NOMO-1 (cell line): Measurements from ENCODE around the gene PTPRQ.

ENCODE experiments used
- DNase-seq, 2 experiments: peaks; one replicate each; lab custom pipeline; 2025; ENCODE audit not compliant: unreplicated experiment in 2 of 2; lab: John Stamatoyannopoulos, UW

The PTPRQ gene

GRCh38 chr12:80697270-80697887 lies 253.3 kb downstream of the PTPRQ start:
- no peak for DNase-seq

GRCh38 chr12:80698256-80698655 lies 254.2 kb downstream of the PTPRQ start:
- DNase-seq = no peak

- DNase-seq = peak in 1 of 2 experiments; percentile 15
These were observed 255.0 kb downstream of the PTPRQ start for GRCh38 chr12:80698847-80699542.

GRCh38 chr12:80700327-80700726 lies 256.3 kb downstream of the PTPRQ start:
- DNase-seq = no peak

- no peak for DNase-seq
These were observed 257.4 kb downstream of the PTPRQ start for GRCh38 chr12:80701388-80701787.

GRCh38 chr12:80702889-80703805 lies 259.1 kb downstream of the PTPRQ start:
- DNase-seq = peak in 1 of 2 experiments; percentile 29

GRCh38 chr12:80704420-80704819 lies 260.4 kb downstream of the PTPRQ start:
- DNase-seq = no peak

- no peak for DNase-seq
These were observed 263.2 kb downstream of the PTPRQ start, which contains the start of gene MYF6 for GRCh38 chr12:80707126-80707829. MYF6 (plus strand) TSS chr12:80707634; CDS start chr12:80707720, 86 bp downstream.

GRCh38 chr12:80707830-80708258 lies 263.8 kb downstream of the PTPRQ start:
- DNase-seq = no peak

- no peak for DNase-seq
These were observed 264.4 kb downstream of the PTPRQ start for GRCh38 chr12:80708259-80708974.

GRCh38 chr12:80708975-80709328 lies 264.9 kb downstream of the PTPRQ start:
- peak; percentile 25 to 32 for DNase-seq

- DNase-seq = no peak
These were observed 266.0 kb downstream of the PTPRQ start for GRCh38 chr12:80709811-80710726.

GRCh38 chr12:80710727-80711449 lies 266.9 kb downstream of the PTPRQ start:
- no peak for DNase-seq

GRCh38 chr12:80711866-80712265 lies 267.8 kb downstream of the PTPRQ start:
- no peak for DNase-seq

- no peak for DNase-seq
These were observed 268.8 kb downstream of the PTPRQ start for GRCh38 chr12:80712866-80713265.

GRCh38 chr12:80713419-80713818 lies 269.4 kb downstream of the PTPRQ start:
- no peak for DNase-seq

- no peak for DNase-seq
These were observed 270.0 kb downstream of the PTPRQ start for GRCh38 chr12:80714055-80714454.

- no peak for DNase-seq
These were observed 270.8 kb downstream of the PTPRQ start for GRCh38 chr12:80714846-80715245.
